GM12878 (cell line): ENCODE data around the gene TMEM255B. TPM values are rescaled to one million over a fixed set of nuclear protein-coding genes. Genes with fewer than 3 reads are reported as not detected.

ENCODE experiments used
- ATAC-seq: fragments of 200-7000 bp; cut with Tn5 transposase; 3 replicates; pipeline ENCODE4 v1.9.1; 2020; ENCODE audit warnings: mild to moderate bottlenecking, moderate library complexity
- BruUV-seq: library from RNA; stranded (reverse); fragments of 400-500 nt; replicated peaks from 2 replicates; lab custom pipeline; 2021; lab: Mats Ljungman, UMichigan
- CTCF ChIA-PET: fragments of 300-600 bp; sonication (Branson Sonifier 250); formaldehyde crosslinking; extraction: SDS; loops from one replicate; lab custom pipeline; 2021; ENCODE audit warnings: inconsistent platforms; lab: Yijun Ruan, JAX
- POLR2A ChIA-PET: fragments of 350-600 bp; formaldehyde crosslinking; extraction: SDS; loops from one replicate; lab custom pipeline; 2021; ENCODE audit warnings: inconsistent platforms; lab: Charles Lee
- RAD21 ChIA-PET: fragments of 300-600 bp; sonication (Branson Sonifier 250); formaldehyde crosslinking; loops from one replicate; lab custom pipeline; 2023; ENCODE audit warnings: antibody characterized with exemption; ENCODE audit not compliant: unreplicated experiment; lab: Charles Lee
- SMC1A ChIA-PET: fragments of 300-600 bp; sonication (Branson Sonifier 250); formaldehyde crosslinking; loops from one replicate; lab custom pipeline; 2023; ENCODE audit not compliant: unreplicated experiment, uncharacterized antibody; lab: Charles Lee
- DNase-seq: peaks from one replicate; pipeline ENCODE4 v3.0.0-alpha.2; 2011; ENCODE audit warnings: low read depth, low spot score
- FAIRE-seq: peaks from 3 replicates; lab custom pipeline; 2011; peaks lifted over from hg19 to GRCh38; lab: Jason Lieb, UNC
- H2AFZ ChIP-seq: 2 replicates; pipeline ENCODE4 v1.6.0; 2011; ENCODE audit warnings: low read depth, low read length, control low read depth; ENCODE audit not compliant: control insufficient read depth
- H3K27ac ChIP-seq: 2 replicates; pipeline ENCODE4 v1.5.1; 2011; ENCODE audit warnings: control low read depth; ENCODE audit not compliant: control insufficient read depth, insufficient read depth
- H3K27me3 ChIP-seq, 2 experiments: replicated peaks in 1 of 2; 2 replicates each; pipeline versions ENCODE4 v1.6.0 to v1.6.1; 2011; ENCODE audit warnings: low read length in 1 of 2; ENCODE audit not compliant: control insufficient read depth in 2 of 2, insufficient read depth in 2 of 2
- H3K36me3 ChIP-seq, 2 experiments: 2 replicates each; pipeline ENCODE4 v1.5.1; 2011; ENCODE audit warnings: low read length in 1 of 2; ENCODE audit not compliant: control insufficient read depth in 2 of 2, insufficient read depth in 2 of 2
- H3K4me1 ChIP-seq: 2 replicates; pipeline ENCODE4 v1.6.1; 2011; ENCODE audit warnings: mild to moderate bottlenecking, low read length, moderate library complexity, mixed read lengths; ENCODE audit not compliant: control insufficient read depth, insufficient read depth
- H3K4me2 ChIP-seq: 2 replicates; pipeline ENCODE4 v1.6.0; 2011; ENCODE audit warnings: control low read depth; ENCODE audit not compliant: control insufficient read depth, insufficient read depth
- H3K4me3 ChIP-seq: fragments of 200-600 bp; sonication (generic); 2 replicates; pipeline ENCODE4 v1.5.1; 2016
- H3K79me2 ChIP-seq: 2 replicates; pipeline ENCODE4 v1.6.0; 2011; ENCODE audit warnings: low read length; ENCODE audit not compliant: control insufficient read depth, insufficient read depth
- H3K9ac ChIP-seq: 2 replicates; pipeline ENCODE4 v1.8.0; 2011; ENCODE audit warnings: low read length, control low read depth, mixed read lengths; ENCODE audit not compliant: control insufficient read depth, insufficient read depth
- H3K9me3 ChIP-seq: replicated peaks from 3 replicates; pipeline ENCODE4 v1.5.1; 2011; ENCODE audit warnings: mild to moderate bottlenecking, low read length; ENCODE audit not compliant: control insufficient read depth, insufficient read depth
- H4K20me1 ChIP-seq: 2 replicates; pipeline ENCODE4 v1.6.0; 2011; ENCODE audit not compliant: control insufficient read depth, insufficient read depth
- ASH2L ChIP-seq: fragments of 300-600, 200-600 bp; sonication (generic); IDR thresholded peaks from 2 replicates; pipeline ENCODE4 v1.6.1; 2017; ENCODE audit warnings: low read depth, mild to moderate bottlenecking, borderline replicate concordance
- CHD2 ChIP-seq: IDR thresholded peaks from 2 replicates; pipeline ENCODE4 v1.6.1; 2011; ENCODE audit warnings: low read depth, low read length, improper control_type of control experiment, borderline replicate concordance
- DPF2 ChIP-seq: fragments of 450-650 bp; IDR thresholded peaks from 2 replicates; pipeline ENCODE4 v1.6.1; 2017; ENCODE audit warnings: mild to moderate bottlenecking
- EED ChIP-seq: sonication (generic); IDR thresholded peaks from 2 replicates; pipeline ENCODE4 v1.6.1; 2016; ENCODE audit warnings: antibody characterized with exemption, low read depth
- ETV6 ChIP-seq, 2 experiments: fragments of 450-650 bp in 1 of 2; IDR thresholded peaks in 1 of 2; conservative IDR thresholded peaks in 1 of 2; 2 replicates each; pipeline ENCODE4 v1.6.1; 2014; ENCODE audit warnings: antibody characterized with exemption in 1 of 2, borderline replicate concordance in 1 of 2, low read depth in 1 of 2, mild to moderate bottlenecking in 1 of 2, moderate library complexity in 1 of 2
- KDM1A ChIP-seq: fragments of 200-600 bp; sonication (generic); IDR thresholded peaks from 2 replicates; pipeline ENCODE4 v1.6.1; 2016; ENCODE audit warnings: borderline replicate concordance
- NR2F1 ChIP-seq: fragments of 450-650 bp; conservative IDR thresholded peaks from 2 replicates; pipeline ENCODE4 v1.6.1; 2017; ENCODE audit warnings: mild to moderate bottlenecking
- PAX8 ChIP-seq: fragments of 450-650 bp; IDR thresholded peaks from 2 replicates; pipeline ENCODE4 v1.6.1; 2017; ENCODE audit warnings: mild to moderate bottlenecking, moderate library complexity
- SIN3A ChIP-seq: IDR thresholded peaks from 2 replicates; pipeline ENCODE4 v1.6.1; 2012; ENCODE audit warnings: low read depth, low read length, improper control_type of control experiment
- SMAD5 ChIP-seq: IDR thresholded peaks from 2 replicates; pipeline ENCODE4 v1.6.1; 2016; ENCODE audit warnings: antibody characterized with exemption, low read depth
- SUPT20H ChIP-seq: IDR thresholded peaks from 2 replicates; pipeline ENCODE4 v1.6.1; 2011; ENCODE audit warnings: low read depth, mild to moderate bottlenecking, low read length, moderate library complexity, borderline replicate concordance; ENCODE audit not compliant: control insufficient read depth
- TAF1 ChIP-seq: IDR thresholded peaks from 2 replicates; pipeline ENCODE4 v1.6.1; 2011; ENCODE audit warnings: mild to moderate bottlenecking, low read depth, low read length, borderline replicate concordance
- TBL1XR1 ChIP-seq: IDR thresholded peaks from 2 replicates; pipeline ENCODE4 v1.6.1; 2012; ENCODE audit warnings: low read depth, low read length, improper control_type of control experiment
- ZNF207 ChIP-seq: fragments of 450-650 bp; IDR thresholded peaks from 2 replicates; pipeline ENCODE4 v1.6.1; 2014; ENCODE audit warnings: antibody characterized with exemption, mild to moderate bottlenecking, borderline replicate concordance
- ZNF384 ChIP-seq: IDR thresholded peaks from 2 replicates; pipeline ENCODE4 v1.6.1; 2012; ENCODE audit warnings: low read depth, mild to moderate bottlenecking, low read length, improper control_type of control experiment, borderline replicate concordance
- ZNF622 ChIP-seq: fragments of 450-650 bp; IDR thresholded peaks from 2 replicates; pipeline ENCODE4 v1.6.1; 2017; ENCODE audit warnings: mild to moderate bottlenecking, inconsistent platforms
- ZZZ3 ChIP-seq: IDR thresholded peaks from 2 replicates; pipeline ENCODE4 v1.6.1; 2011; ENCODE audit warnings: low read depth; ENCODE audit not compliant: control insufficient read depth, insufficient read length
- WGBS: methylation state at CpG from one replicate; pipeline ENCODE4 v1.1.6; 2016; ENCODE audit warnings: low lambda C conversion rate; ENCODE audit not compliant: insufficient replicate concordance, insufficient coverage; ENCODE audit errors: missing lambda C conversion rate; 5-methylcytosine and 5-hydroxymethylcytosine counted together
- in situ Hi-C: fragments of 300-500 bp; cut with MboI; formaldehyde crosslinking; loops from 9 replicates; pipeline ENCODE4 v1.14.3; 2018; ENCODE audit warnings: mixed read lengths
- intact Hi-C: fragments of 100-400 bp; cut with micrococcal nuclease; formaldehyde crosslinking; loops from one replicate; pipeline ENCODE4 v1.14.2; 2022; ENCODE audit not compliant: unreplicated experiment
- polyA plus RNA-seq, 11 experiments: library from polyadenylated mRNA; depleted of rRNA in 4 of 11; unstranded in 6 of 11; stranded (reverse) in 5 of 11; fragments of >200 nt; fragmentation: Nextera tagmentation in 4 of 11; fragmentation: Illumina TruSeq in 1 of 11; extraction: Ambion mirVana in 4 of 11; extraction: Trizol in 1 of 11; gene quantifications; 1 replicate in 1 of 11; 2 replicates in 10 of 11; pipeline versions ENCODE4 v1.2.1 to v1.2.3, GENCODE V29; 2011 to 2016; ENCODE audit warnings: inconsistent platforms in 2 of 11, missing spikeins in 2 of 11, low read depth in 1 of 11
- total RNA-seq, 4 experiments: library from RNA; depleted of rRNA in 3 of 4; stranded (reverse); fragments of >200 nt in 3 of 4; fragmentation: Illumina TruSeq in 1 of 4; extraction: Trizol in 1 of 4; gene quantifications; 2 replicates each; pipeline versions ENCODE4 v1.2.1 to v1.2.3, GENCODE V29; 2013 to 2021
- TF ChIP-seq, protein P1 (sequence below): fragments of 450-650 bp; IDR thresholded peaks from 2 replicates; pipeline ENCODE4 v1.6.1; 2017; ENCODE audit warnings: low read depth, mild to moderate bottlenecking, moderate library complexity
- TF ChIP-seq, protein P2 (sequence below), 3 experiments: IDR thresholded peaks in 2 of 3; conservative IDR thresholded peaks in 1 of 3; 2 replicates each; pipeline ENCODE4 v1.5.1; 2011; ENCODE audit warnings: low read depth in 3 of 3, low read length in 3 of 3, mild to moderate bottlenecking in 3 of 3, control low read depth in 2 of 3, moderate library complexity in 2 of 3, inconsistent platforms in 1 of 3, mixed read lengths in 1 of 3; ENCODE audit not compliant: control insufficient read depth in 2 of 3, insufficient read depth in 1 of 3; ENCODE audit errors: extremely low read depth in 1 of 3

The TMEM255B gene
- total and polyA plus RNA-seq, 10 of the 15 experiments (the other 5 are each of a cell fraction or from before 2014, with no cell fraction given): 0.04 to 0.62 (median 0.13) TPM; not detected in 3

DNA sequence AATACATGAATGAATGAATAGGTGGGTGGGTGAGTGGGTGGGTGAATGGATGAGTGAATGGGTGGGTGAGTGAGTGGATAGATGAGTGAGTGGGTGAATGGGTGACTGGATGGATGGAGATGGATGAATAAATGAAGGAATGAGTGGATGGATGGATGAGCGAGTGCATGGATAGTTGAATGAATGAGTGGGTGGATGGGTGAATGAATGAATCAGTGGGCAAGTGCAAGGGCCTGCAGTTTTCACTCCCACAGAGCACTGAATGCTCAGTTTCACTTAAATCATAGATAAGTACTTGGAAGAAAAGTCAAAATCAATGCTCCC lies 92.4 kb downstream of the TMEM255B start (continued):
- TF ChIP-seq TBL1XR1: no peak
- TF ChIP-seq PAX8: no peak
- TF ChIP-seq CHD2: no peak
- TF ChIP-seq SUPT20H: no peak
- TF ChIP-seq ZNF207: no peak
- TF ChIP-seq, protein P1, sequence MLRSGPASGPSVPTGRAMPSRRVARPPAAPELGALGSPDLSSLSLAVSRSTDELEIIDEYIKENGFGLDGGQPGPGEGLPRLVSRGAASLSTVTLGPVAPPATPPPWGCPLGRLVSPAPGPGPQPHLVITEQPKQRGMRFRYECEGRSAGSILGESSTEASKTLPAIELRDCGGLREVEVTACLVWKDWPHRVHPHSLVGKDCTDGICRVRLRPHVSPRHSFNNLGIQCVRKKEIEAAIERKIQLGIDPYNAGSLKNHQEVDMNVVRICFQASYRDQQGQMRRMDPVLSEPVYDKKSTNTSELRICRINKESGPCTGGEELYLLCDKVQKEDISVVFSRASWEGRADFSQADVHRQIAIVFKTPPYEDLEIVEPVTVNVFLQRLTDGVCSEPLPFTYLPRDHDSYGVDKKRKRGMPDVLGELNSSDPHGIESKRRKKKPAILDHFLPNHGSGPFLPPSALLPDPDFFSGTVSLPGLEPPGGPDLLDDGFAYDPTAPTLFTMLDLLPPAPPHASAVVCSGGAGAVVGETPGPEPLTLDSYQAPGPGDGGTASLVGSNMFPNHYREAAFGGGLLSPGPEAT: no peak

DNA sequence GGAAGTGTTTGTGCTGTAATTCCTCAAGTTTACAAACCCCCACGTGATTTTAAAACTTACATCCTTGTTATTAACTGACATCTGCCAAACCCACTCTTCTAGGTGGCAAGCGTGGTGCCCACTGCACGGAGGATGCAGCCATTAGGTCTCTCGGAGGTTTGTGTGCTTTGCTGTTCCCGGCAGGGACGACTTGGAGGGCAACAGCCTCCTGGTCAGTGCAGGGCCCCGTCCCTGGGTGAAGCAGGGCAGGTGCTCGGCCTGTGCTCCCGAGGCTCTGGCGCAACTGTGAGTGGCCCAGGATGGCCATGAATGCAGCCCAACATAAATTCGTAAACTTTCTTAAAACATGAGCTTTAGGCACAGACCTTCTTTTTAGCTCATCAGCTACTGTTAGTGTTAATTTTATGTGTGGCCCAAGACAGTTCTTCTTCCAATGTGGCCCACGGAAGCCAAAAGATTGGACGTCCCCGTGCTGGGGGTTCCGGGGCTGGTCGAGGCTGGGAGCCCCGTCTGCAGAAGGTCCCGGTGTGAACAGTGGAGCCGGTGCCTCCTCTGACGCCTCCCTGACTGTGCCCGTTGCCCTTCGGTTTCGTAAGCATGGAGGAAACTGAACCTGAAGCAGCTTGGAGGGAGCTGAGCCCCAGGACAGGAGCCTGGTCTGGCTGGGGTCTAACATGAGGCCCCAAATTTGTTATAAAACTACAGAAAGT lies 93.0 kb downstream of the TMEM255B start:
- no peak overlapping the region for H3K4me2 ChIP-seq
- DNase-seq (no peak), ATAC-seq (no peak)
- WGBS: 68% methylated on average over 23 of the region's 23 CpGs
- H3K79me2 ChIP-seq: no peaks in the 10 kb centered on the region
- H2AFZ ChIP-seq: no peak overlapping the region
- H3K36me3 ChIP-seq: no peaks in the 10 kb centered on the region
- no TSS peak for BruUV-seq
- H3K27me3 ChIP-seq: peaks cover 2 to 3% of the 10 kb centered on the region in 2 experiments; a peak in 3 of 4 replicates
- no peak overlapping the region for H3K9ac ChIP-seq
- H3K4me1 ChIP-seq: no peaks in the 10 kb centered on the region
- in situ Hi-C loops: no loop called here
- H3K4me3 ChIP-seq: no peak overlapping the region
- no peak overlapping the region for H3K27ac ChIP-seq
- SMC1A ChIA-PET: no interaction called here
- H4K20me1 ChIP-seq: no peaks in the 10 kb centered on the region
- TF ChIP-seq EED (no peak), TAF1 (no peak), NR2F1 (no peak), KDM1A (no peak), ASH2L (no peak), ZNF622 (no peak), DPF2 (no peak), ZNF384 (no peak), ZZZ3 (no peak), SMAD5 (no peak), SIN3A (no peak), ETV6 (conservative IDR thresholded peaks at IDR 0.05 in 1 of 2, IDR thresholded peaks at IDR 0.05 in 1 of 2; ENCODE audit: borderline replicate concordance in 1 of 2, low read depth in 1 of 2) (no peak), TBL1XR1 (no peak)
- TF ChIP-seq, protein P2, sequence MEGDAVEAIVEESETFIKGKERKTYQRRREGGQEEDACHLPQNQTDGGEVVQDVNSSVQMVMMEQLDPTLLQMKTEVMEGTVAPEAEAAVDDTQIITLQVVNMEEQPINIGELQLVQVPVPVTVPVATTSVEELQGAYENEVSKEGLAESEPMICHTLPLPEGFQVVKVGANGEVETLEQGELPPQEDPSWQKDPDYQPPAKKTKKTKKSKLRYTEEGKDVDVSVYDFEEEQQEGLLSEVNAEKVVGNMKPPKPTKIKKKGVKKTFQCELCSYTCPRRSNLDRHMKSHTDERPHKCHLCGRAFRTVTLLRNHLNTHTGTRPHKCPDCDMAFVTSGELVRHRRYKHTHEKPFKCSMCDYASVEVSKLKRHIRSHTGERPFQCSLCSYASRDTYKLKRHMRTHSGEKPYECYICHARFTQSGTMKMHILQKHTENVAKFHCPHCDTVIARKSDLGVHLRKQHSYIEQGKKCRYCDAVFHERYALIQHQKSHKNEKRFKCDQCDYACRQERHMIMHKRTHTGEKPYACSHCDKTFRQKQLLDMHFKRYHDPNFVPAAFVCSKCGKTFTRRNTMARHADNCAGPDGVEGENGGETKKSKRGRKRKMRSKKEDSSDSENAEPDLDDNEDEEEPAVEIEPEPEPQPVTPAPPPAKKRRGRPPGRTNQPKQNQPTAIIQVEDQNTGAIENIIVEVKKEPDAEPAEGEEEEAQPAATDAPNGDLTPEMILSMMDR (IDR thresholded peaks at IDR 0.05 in 2 of 3, conservative IDR thresholded peaks at IDR 0.05 in 1 of 3; ENCODE audit: control insufficient read depth in 2 of 3, extremely low read depth in 1 of 3, insufficient read depth in 1 of 3, low read depth in 3 of 3, low read length in 3 of 3): no peak
- TF ChIP-seq, protein P1: no peak
- TF ChIP-seq, all 136 proteins: peak for 0
- ChIA-PET POLR2A (no interaction called here), RAD21 (no interaction called here), CTCF (no interaction called here)
- FAIRE-seq: no peak
- intact Hi-C loops: no loop called here
- H3K9me3 ChIP-seq: no peaks in the 10 kb centered on the region
